ENCODE data around the gene ZNF552. TPM values are rescaled to one million over a fixed set of nuclear protein-coding genes. Genes with fewer than 3 reads are reported as not detected.

The ZNF552 gene
- total RNA-seq, 4 donors from 2014 or later = 5.4 to 7.0 (median 5.9) TPM

GRCh38 chr19:57786906-57787305 lies 27.8 kb downstream of the ZNF552 start:
- TF ChIP-seq CTCF (IDR thresholded peaks at IDR 0.05) = no peak
- TF ChIP-seq POLR2A (IDR thresholded peaks at IDR 0.05) = no peak
- no peak for DNase-seq (ENCODE audit: low spot score in 2 of 2)
- H3K4me3 ChIP-seq (ENCODE audit: low read depth, poor library complexity, severe bottlenecking) = no peak overlapping the region
- intact Hi-C loops (cut with DNase I; ENCODE audit: low total_unique reads) = no loop called here
- WGBS, 2 donors = 89 to 91% methylated on average over 5 of the region's 5 CpGs

DNA sequence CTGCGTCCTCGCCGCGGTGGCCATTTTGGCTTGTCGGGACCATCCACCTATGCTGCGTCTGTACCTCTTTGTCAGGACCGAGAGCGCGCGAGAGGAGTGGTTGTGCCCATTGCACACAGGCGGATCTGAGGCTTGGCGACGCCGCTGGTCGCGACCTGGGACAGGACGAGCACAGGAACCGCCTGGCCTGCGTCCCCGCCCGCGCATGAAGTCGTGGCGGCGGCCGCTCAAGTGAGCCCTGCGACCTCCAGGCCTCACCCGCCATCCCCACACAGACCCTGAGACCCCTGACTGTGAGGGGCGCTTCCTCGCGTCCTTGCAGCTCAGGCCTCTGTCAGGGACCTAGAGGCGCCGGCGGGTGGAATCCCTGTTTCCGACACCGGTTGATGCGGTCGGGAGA lies 28.4 kb downstream of the ZNF552 start:
- intact Hi-C loops (cut with DNase I; ENCODE audit: low total_unique reads) = no loop called here
- no peak overlapping the region for H3K4me3 ChIP-seq (ENCODE audit: low read depth, poor library complexity, severe bottlenecking)
- DNase-seq (ENCODE audit: low spot score in 2 of 2) = no peak
- no peak for TF ChIP-seq CTCF (IDR thresholded peaks at IDR 0.05)
- no peak for TF ChIP-seq POLR2A (IDR thresholded peaks at IDR 0.05)
- WGBS, 2 donors = 89 to 95% methylated on average over 32 to 38 of the region's 38 CpGs

DNA sequence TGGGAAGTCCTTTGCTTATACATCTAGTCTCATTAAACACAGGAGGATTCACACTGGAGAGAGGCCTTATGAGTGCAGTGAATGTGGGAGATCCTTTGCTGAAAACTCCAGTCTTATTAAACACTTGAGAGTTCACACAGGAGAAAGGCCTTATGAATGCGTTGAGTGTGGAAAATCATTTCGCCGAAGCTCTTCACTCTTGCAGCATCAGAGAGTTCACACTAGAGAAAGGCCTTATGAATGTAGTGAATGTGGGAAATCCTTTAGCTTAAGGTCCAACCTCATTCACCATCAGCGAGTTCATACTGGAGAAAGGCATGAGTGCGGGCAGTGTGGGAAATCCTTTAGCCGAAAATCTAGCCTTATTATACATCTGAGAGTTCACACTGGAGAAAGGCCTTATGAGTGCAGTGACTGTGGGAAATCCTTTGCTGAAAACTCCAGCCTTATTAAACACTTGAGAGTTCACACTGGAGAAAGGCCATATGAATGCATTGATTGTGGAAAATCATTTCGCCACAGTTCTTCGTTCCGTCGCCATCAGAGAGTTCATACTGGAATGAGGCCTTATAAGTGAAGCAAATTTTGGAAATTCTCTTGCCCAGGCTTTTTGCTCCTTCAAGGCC lies 35.4 kb downstream of the ZNF552 start:
- TF ChIP-seq CTCF (IDR thresholded peaks at IDR 0.05) (no peak), POLR2A (IDR thresholded peaks at IDR 0.05) (no peak)
- H3K4me3 ChIP-seq (ENCODE audit: low read depth, poor library complexity, severe bottlenecking) = no peak overlapping the region
- intact Hi-C loops (cut with DNase I; ENCODE audit: low total_unique reads) = no loop called here
- 97% methylated on average over 10 of the region's 10 CpGs for WGBS, 2 donors
- no peak for DNase-seq (ENCODE audit: low spot score in 2 of 2)

GRCh38 chr19:57778336-57778735 lies 36.4 kb downstream of the ZNF552 start:
- 98 to 99% methylated on average over 4 of the region's 4 CpGs for WGBS, 2 donors
- TF ChIP-seq POLR2A (IDR thresholded peaks at IDR 0.05) (no peak), CTCF (IDR thresholded peaks at IDR 0.05) (no peak)
- no peak overlapping the region for H3K4me3 ChIP-seq (ENCODE audit: low read depth, poor library complexity, severe bottlenecking)
- intact Hi-C loops (cut with DNase I; ENCODE audit: low total_unique reads) = no loop called here
- no peak for DNase-seq (ENCODE audit: low spot score in 2 of 2)

- no peak overlapping the region for H3K4me3 ChIP-seq (ENCODE audit: low read depth, poor library complexity, severe bottlenecking)
- TF ChIP-seq CTCF (IDR thresholded peaks at IDR 0.05) (no peak), POLR2A (IDR thresholded peaks at IDR 0.05) (no peak)
- WGBS, 2 donors = 87 to 91% methylated on average over 6 of the region's 6 CpGs
- intact Hi-C loops (cut with DNase I; ENCODE audit: low total_unique reads) = no loop called here
- DNase-seq (ENCODE audit: low spot score in 2 of 2) = no peak
These were observed 37.9 kb downstream of the ZNF552 start for GRCh38 chr19:57776764-57777296.

- intact Hi-C loops (cut with DNase I; ENCODE audit: low total_unique reads) = no loop called here
- no peak for DNase-seq (ENCODE audit: low spot score in 2 of 2)
- H3K4me3 ChIP-seq (ENCODE audit: low read depth, poor library complexity, severe bottlenecking) = no peak overlapping the region
- 87 to 96% methylated on average over 3 of the region's 3 CpGs for WGBS, 2 donors
- TF ChIP-seq POLR2A (IDR thresholded peaks at IDR 0.05) (no peak), CTCF (IDR thresholded peaks at IDR 0.05) (no peak)
These were observed 41.2 kb downstream of the ZNF552 start for GRCh38 chr19:57773488-57773887.
